GF-D8 (cell line): Measurements from ENCODE around the gene ZFYVE28.

Experiments used
- DNase-seq: peaks from one replicate; lab custom pipeline; 2025; lab: John Stamatoyannopoulos, UW

ZFYVE28 gene

DNA sequence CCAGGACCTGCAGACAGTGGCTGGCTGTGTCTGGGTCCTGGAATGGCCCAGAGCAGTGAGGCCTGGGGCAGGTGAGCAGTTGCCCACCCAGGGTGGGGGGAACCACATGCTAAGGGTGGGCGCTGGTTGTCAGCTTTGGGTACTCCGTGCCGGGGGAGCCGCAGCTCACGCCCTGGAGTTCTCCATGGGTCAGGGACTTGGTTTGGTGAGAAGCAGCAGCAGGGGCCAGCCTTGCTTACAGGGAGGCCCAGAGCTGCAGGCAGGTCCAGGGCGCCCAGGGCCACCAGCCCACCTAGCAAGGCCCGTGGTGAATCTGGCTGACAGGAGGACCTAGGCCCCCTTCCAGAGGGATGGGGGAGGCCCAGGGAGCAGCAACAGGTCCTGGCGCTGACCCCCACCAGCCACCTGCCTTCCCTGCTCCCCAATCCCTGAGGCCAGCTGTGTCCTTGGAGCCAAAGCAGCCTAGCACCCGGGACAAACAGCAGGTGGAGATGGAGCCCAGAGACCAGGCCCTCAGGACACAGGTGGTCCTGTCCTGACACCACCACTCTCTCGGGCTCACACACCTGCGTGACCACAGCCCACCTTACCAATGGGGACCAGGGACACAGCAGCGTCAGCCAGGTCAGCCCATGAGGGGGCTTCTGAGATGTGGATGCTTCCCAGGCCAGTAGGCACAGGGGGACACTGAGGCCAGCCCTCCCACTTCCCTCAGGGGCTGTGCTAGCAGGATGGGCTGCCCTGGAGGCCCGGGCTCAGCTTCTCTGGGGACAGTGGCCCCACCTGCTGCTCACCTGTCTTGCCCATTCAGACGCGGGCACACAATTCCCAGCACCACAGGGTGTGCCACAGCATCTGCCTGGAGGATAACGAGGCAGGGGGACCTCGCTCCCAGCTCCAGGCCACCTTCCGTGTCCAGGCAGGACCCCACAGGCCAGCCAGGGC is 160.1 kb downstream of the ZFYVE28 start:
- no peak for DNase-seq

DNA sequence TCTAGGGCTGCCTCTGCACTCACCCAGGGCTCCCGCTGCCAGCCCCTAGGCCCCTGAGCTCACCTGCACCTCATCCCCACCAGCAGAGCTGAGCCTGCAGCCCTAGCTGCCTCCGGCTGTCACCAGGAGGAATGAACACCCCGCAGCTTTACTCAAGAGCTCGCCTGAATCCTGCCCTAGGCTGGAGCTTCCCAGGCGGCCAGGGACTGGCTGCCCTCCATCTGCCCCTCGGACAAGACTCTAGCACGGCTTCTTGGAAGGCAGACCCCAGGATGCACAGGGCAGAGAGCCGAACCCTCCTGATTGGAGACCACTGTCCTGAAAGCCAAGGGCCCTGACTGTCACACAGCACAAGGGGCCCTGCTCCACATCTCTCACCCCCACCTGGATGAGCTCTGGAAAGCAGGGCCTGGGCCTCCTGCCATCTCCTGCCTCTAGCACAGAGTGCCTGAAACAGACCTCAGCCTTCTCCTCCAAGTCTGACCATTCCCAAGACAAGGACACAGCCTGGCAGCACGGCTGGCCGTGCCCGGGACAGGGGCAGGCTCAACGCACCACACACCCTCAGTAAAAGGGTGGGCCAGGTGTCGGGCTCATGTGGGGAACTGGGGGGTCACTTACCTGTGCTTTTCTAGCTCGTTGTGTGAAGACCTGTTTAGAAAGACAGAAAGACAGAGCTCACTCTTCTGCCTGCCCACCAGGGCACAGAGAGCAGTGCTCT is 160.9 kb downstream of the ZFYVE28 start:
- no peak for DNase-seq

- no peak for DNase-seq
Observed at GRCh38 chr4:2256781-2257191, 161.7 kb downstream of the ZFYVE28 start.

DNA sequence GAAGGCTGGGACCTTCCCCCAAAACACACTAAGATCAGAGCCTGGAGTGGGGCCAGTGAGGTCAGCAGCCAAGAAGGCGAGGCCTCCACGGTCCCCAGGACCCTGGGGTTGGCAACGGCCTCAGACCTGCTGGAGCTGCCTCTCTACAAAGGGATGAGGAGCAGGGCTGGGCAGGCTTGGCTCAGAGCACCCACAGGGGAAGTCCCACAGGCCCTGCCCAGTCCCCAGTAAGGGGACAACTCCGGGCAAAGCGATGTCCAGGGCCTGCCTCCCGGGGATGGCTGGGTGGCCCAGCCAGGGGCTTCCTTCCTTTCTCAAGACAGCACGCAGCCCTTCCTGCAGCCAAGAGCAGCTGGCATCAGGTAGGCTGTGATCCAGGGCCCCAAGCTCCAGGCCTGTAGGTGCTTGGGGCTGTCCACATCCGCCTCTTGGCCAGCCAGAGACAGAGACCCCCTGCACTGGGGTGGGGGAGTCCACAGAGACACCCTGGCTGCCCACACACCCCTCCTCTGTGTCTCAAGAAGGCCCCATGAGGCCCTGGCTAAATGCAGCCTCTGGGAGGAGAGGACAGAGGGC is 162.2 kb downstream of the ZFYVE28 start:
- no peak for DNase-seq

GRCh38 chr4:2255501-2256155 is 162.8 kb downstream of the ZFYVE28 start:
- no peak for DNase-seq

GRCh38 chr4:2254665-2255500 is 163.6 kb downstream of the ZFYVE28 start:
- DNase-seq, result no peak

DNA sequence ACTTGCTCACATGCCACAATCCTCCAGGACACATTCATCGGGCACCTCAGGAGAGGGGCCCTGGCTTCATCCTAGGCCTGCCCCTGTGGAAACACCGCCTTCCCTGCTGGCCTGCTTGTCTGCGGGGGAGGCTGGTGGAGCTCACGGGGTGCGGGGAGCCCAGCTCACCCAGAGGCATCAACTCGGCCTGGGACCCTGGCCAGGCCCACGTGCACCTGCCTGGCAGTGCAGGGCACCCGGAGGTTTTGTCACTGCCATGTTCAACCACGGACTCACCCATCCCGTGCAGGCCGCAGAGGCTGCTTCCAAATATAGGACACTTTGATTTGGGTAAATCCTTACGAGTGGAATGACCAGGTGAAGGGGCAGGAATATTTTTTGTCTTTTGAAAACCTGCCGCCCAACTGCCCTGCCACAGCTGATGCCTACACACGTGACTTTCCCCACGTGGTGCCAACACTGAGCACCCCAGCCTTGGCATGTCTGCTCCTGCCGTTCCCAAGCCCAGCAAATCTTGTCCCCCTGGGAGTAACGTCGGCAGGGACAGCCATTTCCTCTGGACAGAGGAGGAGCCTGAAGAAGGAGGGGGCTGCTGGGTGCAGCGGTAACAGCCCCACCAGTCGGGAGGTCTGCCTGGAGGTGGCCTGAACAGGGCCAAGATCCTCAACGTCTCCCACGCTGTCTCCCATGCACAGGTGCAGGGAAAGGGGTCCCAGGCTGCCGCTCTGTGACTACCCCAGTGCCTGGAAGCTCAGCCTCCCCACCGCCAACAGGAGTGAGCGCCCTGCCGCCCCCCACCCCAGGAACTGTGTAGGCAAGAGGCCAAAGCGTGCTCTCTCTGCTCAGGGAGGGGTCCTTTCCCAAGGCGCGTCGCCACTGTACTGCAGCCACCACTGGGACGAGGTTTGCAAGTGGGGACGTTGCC is 165.0 kb downstream of the ZFYVE28 start:
- no peak for DNase-seq

GRCh38 chr4:2252530-2253091 is 165.8 kb downstream of the ZFYVE28 start:
- no peak for DNase-seq

DNA sequence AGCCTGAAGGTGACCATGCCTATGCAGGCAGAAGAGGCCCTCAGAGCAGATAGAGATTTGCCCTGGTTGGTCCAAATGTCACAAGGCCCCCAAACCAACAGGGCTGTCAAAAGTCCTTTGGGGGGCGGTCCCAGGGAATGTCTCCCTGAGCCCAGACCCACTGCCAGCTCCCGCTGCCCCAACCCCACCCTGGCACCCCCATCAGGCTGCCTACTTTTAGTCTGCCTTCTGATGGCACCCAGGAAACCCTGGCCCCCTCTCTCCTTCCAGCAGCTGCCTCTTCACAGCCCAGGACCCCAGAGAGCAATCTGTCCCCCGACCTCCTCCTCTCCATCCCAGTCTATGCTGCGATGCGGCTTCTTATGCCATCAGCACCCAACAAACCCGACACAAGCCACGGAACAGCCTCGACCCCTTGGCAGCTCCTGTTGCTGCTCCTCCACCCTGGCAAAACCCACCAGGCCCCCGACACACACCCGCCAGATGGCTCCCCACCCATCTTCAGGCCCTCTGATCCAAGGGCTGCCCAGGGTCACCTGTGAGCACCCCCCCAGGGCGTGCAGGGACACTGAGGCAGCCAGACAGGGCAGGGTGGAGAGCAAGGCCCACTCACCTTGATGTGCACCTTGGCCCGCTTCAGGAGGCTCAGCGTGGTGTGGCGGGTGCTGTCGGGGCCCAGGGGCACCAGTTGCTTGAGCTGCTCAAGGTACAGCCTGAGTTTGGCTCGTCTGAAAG is 166.5 kb downstream of the ZFYVE28 start:
- DNase-seq, result no peak

- DNase-seq, result no peak
Observed at GRCh38 chr4:2251073-2251794, 167.2 kb downstream of the ZFYVE28 start.

DNA sequence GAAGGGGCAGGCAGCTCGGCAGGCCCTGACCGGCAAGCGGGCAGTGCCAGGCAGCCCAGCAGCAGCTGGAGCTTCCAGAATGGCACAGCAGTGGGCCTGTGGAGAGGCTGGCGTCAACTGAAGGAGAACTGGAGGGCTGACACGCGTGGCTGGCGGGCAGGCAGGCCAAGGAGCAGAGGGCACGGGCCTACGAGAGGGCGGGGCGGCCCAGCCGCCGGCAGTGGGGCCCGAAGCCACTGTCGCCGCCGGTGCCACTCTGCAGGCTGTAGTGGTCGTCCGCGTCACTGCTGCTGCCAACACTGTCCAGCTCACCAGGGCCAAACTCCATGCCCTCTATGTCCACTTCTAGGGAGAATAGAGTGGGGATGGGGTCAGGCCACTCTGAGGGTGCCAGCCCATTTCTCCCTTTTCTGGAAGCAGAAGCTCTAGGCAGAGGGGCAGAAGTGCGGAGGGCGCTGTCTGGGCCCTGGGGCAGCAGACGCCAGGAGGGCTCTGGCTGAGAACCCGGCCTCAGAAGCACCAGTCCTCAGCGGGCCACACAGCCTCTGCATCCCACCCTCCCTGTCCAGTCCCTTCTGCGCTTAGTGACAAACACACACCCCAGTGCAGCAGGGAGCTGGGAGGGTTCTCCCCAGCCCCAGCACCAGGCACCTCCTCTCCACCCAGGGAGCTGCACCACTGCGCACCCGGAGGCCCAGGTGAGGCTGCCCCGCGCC is 167.9 kb downstream of the ZFYVE28 start:
- DNase-seq, result no peak

DNA sequence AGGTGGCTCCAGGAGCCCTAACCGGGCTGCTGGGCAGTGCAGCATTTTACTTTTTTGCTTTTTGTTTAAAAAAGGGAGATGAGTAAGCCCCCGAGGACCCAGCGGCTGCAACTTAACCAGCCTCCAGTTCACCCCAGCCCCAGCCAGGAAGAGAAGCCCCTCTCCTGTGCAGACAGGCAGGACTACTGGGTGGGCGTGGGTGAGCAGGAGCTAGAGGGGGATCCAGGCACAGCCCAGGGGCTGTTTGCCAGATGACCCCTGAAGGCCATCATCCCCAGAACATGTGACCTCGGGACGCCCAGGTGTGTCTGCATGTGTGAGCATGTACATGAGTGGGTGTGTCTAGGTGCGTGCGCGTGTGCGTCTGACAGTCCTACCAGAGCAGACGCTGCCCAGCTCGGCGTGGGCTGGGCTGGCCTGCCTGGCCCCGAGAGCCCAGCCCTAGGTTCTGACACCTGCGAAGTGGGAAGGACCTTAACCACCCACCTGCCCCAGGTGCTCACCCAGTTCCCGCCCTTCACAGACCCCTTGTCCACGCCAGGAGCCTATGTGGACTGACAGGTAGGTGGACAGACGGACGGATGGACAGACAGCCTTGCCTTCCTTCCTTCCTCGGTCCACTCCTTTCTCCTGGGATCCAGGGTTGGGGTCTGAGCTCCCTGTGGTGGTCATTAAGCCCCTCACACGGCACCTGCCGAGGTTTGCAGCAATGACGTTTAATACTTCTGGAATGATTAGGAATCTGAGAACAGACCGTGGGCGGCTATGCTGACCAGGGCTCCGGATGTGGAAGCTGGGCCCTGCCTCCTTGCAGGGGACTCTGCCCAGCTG is 168.7 kb downstream of the ZFYVE28 start:
- no peak for DNase-seq

GRCh38 chr4:2248821-2249261 is 169.6 kb downstream of the ZFYVE28 start:
- DNase-seq, result no peak

GRCh38 chr4:2248044-2248780 is 170.2 kb downstream of the ZFYVE28 start:
- DNase-seq, result no peak

GRCh38 chr4:2247128-2248043 is 171.1 kb downstream of the ZFYVE28 start:
- no peak for DNase-seq
